ENCODE measurements around the gene RPL5.

RPL5 gene

DNA sequence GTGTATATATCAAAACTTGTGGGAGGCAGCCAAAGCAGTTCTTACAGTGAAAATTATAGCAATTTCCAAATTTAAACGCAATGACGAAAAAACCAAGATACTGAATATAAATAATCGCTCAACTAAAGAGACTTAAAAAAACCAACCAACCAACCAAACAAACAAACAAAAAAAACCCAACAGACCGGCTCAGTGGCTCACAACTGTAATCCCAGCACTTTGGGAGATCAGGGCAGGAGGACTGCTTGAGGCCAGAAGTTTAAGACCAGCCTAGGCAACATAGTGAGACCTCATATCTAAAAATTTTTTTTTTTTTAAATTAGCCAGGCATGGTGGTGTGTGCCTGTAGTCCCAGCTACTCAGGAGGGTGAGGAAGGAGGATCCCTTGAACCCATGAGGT is 23.4 kb downstream of the RPL5 start:
- no peak overlapping the region for H3K4me3 ChIP-seq (ENCODE audit: extremely low read depth, insufficient read depth, low read length, poor library complexity, severe bottlenecking)
- no peaks in the 10 kb centered on the region for H3K4me1 ChIP-seq (ENCODE audit: control insufficient read depth, insufficient read depth, low read length, poor library complexity, severe bottlenecking)
- no peak overlapping the region for H3K27ac ChIP-seq (ENCODE audit: low read depth, low read length, severe bottlenecking)
- 81 to 95% methylated on average over 3 of the region's 4 CpGs for WGBS, 2 experiments (ENCODE audit: insufficient coverage in 2 of 2)
- no peaks in the 10 kb centered on the region for H3K36me3 ChIP-seq (ENCODE audit: control insufficient read depth, insufficient read depth, low read length)
- no peaks in the 10 kb centered on the region for H3K9me3 ChIP-seq (ENCODE audit: control insufficient read depth, low read length)

- Histone ChIP-seq H3K36me3 (ENCODE audit: control insufficient read depth, insufficient read depth, low read length) (no peaks in the 10 kb centered on the region), H3K4me3 (ENCODE audit: extremely low read depth, insufficient read depth, low read length, poor library complexity, severe bottlenecking) (no peak overlapping the region), H3K9me3 (ENCODE audit: control insufficient read depth, low read length) (no peaks in the 10 kb centered on the region), H3K4me1 (ENCODE audit: control insufficient read depth, insufficient read depth, low read length, poor library complexity, severe bottlenecking) (no peaks in the 10 kb centered on the region), H3K27ac (ENCODE audit: low read depth, low read length, severe bottlenecking) (no peak overlapping the region)
- 70 to 95% methylated on average over 2 to 3 of the region's 5 CpGs for WGBS, 2 experiments (ENCODE audit: insufficient coverage in 2 of 2)
These were observed 26.0 kb downstream of the RPL5 start for GRCh38 chr1:92857817-92858216.

GRCh38 chr1:92858564-92859399 is 26.9 kb downstream of the RPL5 start:
- WGBS, 2 experiments (ENCODE audit: insufficient coverage in 2 of 2), result 67 to 70% methylated on average over 9 of the region's 13 CpGs

DNA sequence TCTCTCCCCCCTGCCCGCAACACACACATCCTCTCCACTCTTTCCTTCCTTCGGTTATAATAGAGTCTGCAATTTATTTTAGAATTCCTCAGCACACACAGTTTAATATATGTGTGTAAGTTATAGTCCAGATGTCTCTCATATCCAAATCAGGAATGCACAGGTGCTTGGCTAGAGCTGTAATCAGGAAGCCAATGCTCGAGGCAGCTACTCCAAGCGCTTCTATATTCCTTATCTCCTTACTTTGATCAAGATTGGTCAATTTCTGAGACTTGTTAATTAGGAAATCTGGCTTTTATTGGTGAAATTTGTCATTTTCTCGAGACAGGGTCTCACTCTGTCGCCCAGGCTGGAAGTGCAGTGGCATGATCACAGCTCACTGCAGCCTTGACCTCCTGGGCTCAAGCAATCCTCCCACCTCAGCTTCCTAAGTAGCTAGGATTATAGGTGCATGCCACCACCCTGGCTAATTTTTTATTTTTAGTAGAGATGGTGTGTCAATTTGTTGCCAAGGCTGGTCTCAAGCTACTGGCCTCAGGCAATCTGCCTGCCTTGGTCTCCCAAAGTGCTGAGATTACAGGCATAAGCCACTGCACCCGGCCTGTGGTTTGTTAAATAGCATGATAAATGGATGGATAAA is 27.7 kb downstream of the RPL5 start:
- Histone ChIP-seq H3K9me3 (ENCODE audit: control insufficient read depth, low read length) (no peaks in the 10 kb centered on the region), H3K36me3 (ENCODE audit: control insufficient read depth, insufficient read depth, low read length) (no peaks in the 10 kb centered on the region), H3K27ac (ENCODE audit: low read depth, low read length, severe bottlenecking) (no peak overlapping the region), H3K4me1 (ENCODE audit: control insufficient read depth, insufficient read depth, low read length, poor library complexity, severe bottlenecking) (no peaks in the 10 kb centered on the region), H3K4me3 (ENCODE audit: extremely low read depth, insufficient read depth, low read length, poor library complexity, severe bottlenecking) (no peak overlapping the region)
- WGBS, 2 experiments (ENCODE audit: insufficient coverage in 2 of 2), result 82 to 87% methylated on average over 2 to 3 of the region's 7 CpGs

More at GRCh38 chr1:92858564-92859399, 26.9 kb downstream of the RPL5 start:
- H3K36me3 ChIP-seq (ENCODE audit: control insufficient read depth, insufficient read depth, low read length), result no peaks in the 10 kb centered on the region
- H3K9me3 ChIP-seq (ENCODE audit: control insufficient read depth, low read length), result no peaks in the 10 kb centered on the region
- no peaks in the 10 kb centered on the region for H3K4me1 ChIP-seq (ENCODE audit: control insufficient read depth, insufficient read depth, low read length, poor library complexity, severe bottlenecking)
- H3K27ac ChIP-seq (ENCODE audit: low read depth, low read length, severe bottlenecking), result no peak overlapping the region
- H3K4me3 ChIP-seq (ENCODE audit: extremely low read depth, insufficient read depth, low read length, poor library complexity, severe bottlenecking), result no peak overlapping the region

DNA sequence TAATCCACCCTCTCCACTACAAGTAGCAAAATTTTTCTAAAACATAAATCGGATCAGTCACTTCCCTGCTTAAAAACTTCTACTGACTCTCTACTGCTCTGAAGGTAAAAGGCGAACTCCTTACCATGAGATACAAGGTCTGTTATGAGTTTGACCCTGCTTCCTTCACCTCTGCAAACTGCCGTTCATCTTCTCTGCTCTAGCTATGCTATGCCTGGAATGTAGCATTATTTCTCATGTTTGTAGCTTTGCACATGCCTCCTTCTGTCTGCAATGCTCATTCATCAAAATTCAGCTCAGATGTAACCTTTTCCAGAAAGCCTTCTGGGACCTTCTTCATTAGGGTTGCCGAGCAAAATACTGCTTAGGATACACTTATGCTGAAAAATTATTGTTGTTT is 30.8 kb downstream of the RPL5 start:
- Histone ChIP-seq H3K4me1 (ENCODE audit: control insufficient read depth, insufficient read depth, low read length, poor library complexity, severe bottlenecking) (no peaks in the 10 kb centered on the region), H3K27ac (ENCODE audit: low read depth, low read length, severe bottlenecking) (no peak overlapping the region), H3K9me3 (ENCODE audit: control insufficient read depth, low read length) (no peaks in the 10 kb centered on the region), H3K36me3 (ENCODE audit: control insufficient read depth, insufficient read depth, low read length) (no peaks in the 10 kb centered on the region), H3K4me3 (ENCODE audit: extremely low read depth, insufficient read depth, low read length, poor library complexity, severe bottlenecking) (no peak overlapping the region)
- 91 to 92% methylated on average over 3 of the region's 4 CpGs for WGBS, 2 experiments (ENCODE audit: insufficient coverage in 2 of 2)

DNA sequence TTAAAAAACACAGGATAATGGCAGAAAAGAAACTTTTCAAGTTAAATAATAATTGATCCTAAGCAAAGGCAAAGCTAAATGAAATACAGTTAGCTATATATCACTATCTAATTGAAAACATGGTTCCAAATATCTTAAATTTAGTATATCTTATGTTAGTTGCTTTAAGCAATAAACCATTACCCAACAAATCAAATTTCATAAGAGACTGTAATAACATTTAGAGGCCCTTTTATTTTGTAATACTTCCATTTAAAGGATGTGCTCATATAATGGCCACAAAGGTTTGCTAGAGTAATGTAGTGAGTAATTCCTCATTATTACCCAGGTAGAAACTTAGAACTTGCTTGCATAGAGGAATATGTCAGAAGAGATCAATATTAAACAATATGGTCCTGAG is 32.3 kb downstream of the RPL5 start:
- Histone ChIP-seq H3K4me3 (ENCODE audit: extremely low read depth, insufficient read depth, low read length, poor library complexity, severe bottlenecking) (no peak overlapping the region), H3K4me1 (ENCODE audit: control insufficient read depth, insufficient read depth, low read length, poor library complexity, severe bottlenecking) (no peaks in the 10 kb centered on the region), H3K9me3 (ENCODE audit: control insufficient read depth, low read length) (no peaks in the 10 kb centered on the region), H3K36me3 (ENCODE audit: control insufficient read depth, insufficient read depth, low read length) (no peaks in the 10 kb centered on the region), H3K27ac (ENCODE audit: low read depth, low read length, severe bottlenecking) (no peak overlapping the region)

DNA sequence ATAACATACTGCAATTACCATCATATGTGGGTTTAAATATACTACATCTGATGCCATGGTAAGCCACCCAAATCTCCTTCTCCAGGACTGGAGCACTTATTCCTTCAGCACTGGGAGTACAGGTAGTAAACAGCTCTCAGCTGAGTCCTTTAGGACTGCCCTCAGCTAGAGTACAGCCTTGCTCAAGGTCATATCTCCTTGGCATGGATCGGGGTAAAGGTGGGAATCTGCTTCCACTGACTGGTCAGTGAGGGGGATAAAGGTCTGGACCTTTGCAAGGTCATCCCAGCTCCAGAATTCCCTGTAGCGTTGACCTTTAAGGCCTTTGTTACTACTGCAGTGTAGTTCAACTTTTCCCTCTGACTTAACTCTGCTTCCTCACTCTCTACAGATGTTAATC is 38.8 kb downstream of the RPL5 start:
- Histone ChIP-seq H3K27ac (ENCODE audit: low read depth, low read length, severe bottlenecking) (no peak overlapping the region), H3K4me3 (ENCODE audit: extremely low read depth, insufficient read depth, low read length, poor library complexity, severe bottlenecking) (no peak overlapping the region), H3K9me3 (ENCODE audit: control insufficient read depth, low read length) (peaks cover 7% of the 10 kb centered on the region), H3K4me1 (ENCODE audit: control insufficient read depth, insufficient read depth, low read length, poor library complexity, severe bottlenecking) (no peaks in the 10 kb centered on the region), H3K36me3 (ENCODE audit: control insufficient read depth, insufficient read depth, low read length) (no peaks in the 10 kb centered on the region)
- 94 to 100% methylated on average over 2 of the region's 2 CpGs for WGBS, 2 experiments (ENCODE audit: insufficient coverage in 2 of 2)

GRCh38 chr1:92872719-92873118 is 40.9 kb downstream of the RPL5 start:
- Histone ChIP-seq H3K4me1 (ENCODE audit: control insufficient read depth, insufficient read depth, low read length, poor library complexity, severe bottlenecking) (no peaks in the 10 kb centered on the region), H3K36me3 (ENCODE audit: control insufficient read depth, insufficient read depth, low read length) (no peaks in the 10 kb centered on the region), H3K9me3 (ENCODE audit: control insufficient read depth, low read length) (peaks cover 7% of the 10 kb centered on the region), H3K4me3 (ENCODE audit: extremely low read depth, insufficient read depth, low read length, poor library complexity, severe bottlenecking) (no peak overlapping the region), H3K27ac (ENCODE audit: low read depth, low read length, severe bottlenecking) (no peak overlapping the region)
- WGBS, 2 experiments (ENCODE audit: insufficient coverage in 2 of 2), result 92 to 96% methylated on average over 2 of the region's 2 CpGs

DNA sequence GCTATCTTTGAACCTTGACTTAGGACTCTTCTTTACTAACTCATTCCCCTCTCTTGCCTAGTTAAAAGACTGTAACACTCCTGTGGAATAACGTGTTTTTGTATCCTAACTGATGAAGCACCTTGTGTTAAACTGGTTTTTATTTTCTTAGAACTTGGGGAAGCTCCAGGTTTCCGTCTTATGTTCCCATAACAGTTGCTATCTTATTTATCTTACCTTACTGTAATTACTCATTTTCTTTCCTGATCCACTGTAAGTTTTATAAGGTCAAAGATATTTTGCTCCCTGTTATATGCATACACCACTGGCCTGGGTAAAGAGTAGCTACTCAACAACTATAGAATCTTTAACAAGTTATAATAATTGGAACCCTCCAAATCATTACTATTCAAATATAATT is 43.1 kb downstream of the RPL5 start:
- H3K36me3 ChIP-seq (ENCODE audit: control insufficient read depth, insufficient read depth, low read length), result no peaks in the 10 kb centered on the region
- peaks cover 7% of the 10 kb centered on the region for H3K9me3 ChIP-seq (ENCODE audit: control insufficient read depth, low read length)
- no CpG with 5 or more reads among the region's 2 CpGs for WGBS, 2 experiments (ENCODE audit: insufficient coverage in 2 of 2)
- H3K4me1 ChIP-seq (ENCODE audit: control insufficient read depth, insufficient read depth, low read length, poor library complexity, severe bottlenecking), result no peaks in the 10 kb centered on the region
- no peak overlapping the region for H3K27ac ChIP-seq (ENCODE audit: low read depth, low read length, severe bottlenecking)
- no peak overlapping the region for H3K4me3 ChIP-seq (ENCODE audit: extremely low read depth, insufficient read depth, low read length, poor library complexity, severe bottlenecking)

- no peak overlapping the region for H3K4me3 ChIP-seq (ENCODE audit: extremely low read depth, insufficient read depth, low read length, poor library complexity, severe bottlenecking)
- H3K36me3 ChIP-seq (ENCODE audit: control insufficient read depth, insufficient read depth, low read length), result no peaks in the 10 kb centered on the region
- no peaks in the 10 kb centered on the region for H3K4me1 ChIP-seq (ENCODE audit: control insufficient read depth, insufficient read depth, low read length, poor library complexity, severe bottlenecking)
- 92 to 96% methylated on average over 3 to 4 of the region's 4 CpGs for WGBS, 2 experiments (ENCODE audit: insufficient coverage in 2 of 2)
- peaks cover 7% of the 10 kb centered on the region for H3K9me3 ChIP-seq (ENCODE audit: control insufficient read depth, low read length)
- no peak overlapping the region for H3K27ac ChIP-seq (ENCODE audit: low read depth, low read length, severe bottlenecking)
These were observed 44.5 kb downstream of the RPL5 start for GRCh38 chr1:92876351-92876750.

GRCh38 chr1:92877081-92877711 is 45.4 kb downstream of the RPL5 start:
- WGBS, 2 experiments (ENCODE audit: insufficient coverage in 2 of 2), result 65 to 91% methylated on average over 2 to 4 of the region's 4 CpGs
- Histone ChIP-seq H3K4me3 (ENCODE audit: extremely low read depth, insufficient read depth, low read length, poor library complexity, severe bottlenecking) (no peak overlapping the region), H3K9me3 (ENCODE audit: control insufficient read depth, low read length) (peaks cover 7% of the 10 kb centered on the region), H3K36me3 (ENCODE audit: control insufficient read depth, insufficient read depth, low read length) (no peaks in the 10 kb centered on the region), H3K4me1 (ENCODE audit: control insufficient read depth, insufficient read depth, low read length, poor library complexity, severe bottlenecking) (no peaks in the 10 kb centered on the region), H3K27ac (ENCODE audit: low read depth, low read length, severe bottlenecking) (no peak overlapping the region)
